22Rv1 (cell line): ENCODE measurements around the gene ZNF106.

Experiments
- H3K27ac ChIP-seq: fragments of 450-650 bp; 2 replicates; pipeline ENCODE4 v1.5.1; 2017
- CTCF ChIP-seq: fragments of 450-650 bp; IDR thresholded peaks from 2 replicates; pipeline ENCODE4 v1.5.1; 2017; ENCODE audit warnings: mild to moderate bottlenecking
- ZFX ChIP-seq: fragments of 450-650 bp; IDR thresholded peaks from 2 replicates; pipeline ENCODE4 v1.6.1; 2017; ENCODE audit warnings: antibody characterized with exemption, borderline replicate concordance

Gene ZNF106

GRCh38 chr15:42378011-42378410, 112.9 kb downstream of the ZNF106 start:
- TF ChIP-seq CTCF (no peak), ZFX (no peak)
- H3K27ac ChIP-seq, result no peak overlapping the region

GRCh38 chr15:42375941-42376340, 115.0 kb downstream of the ZNF106 start:
- TF ChIP-seq ZFX, result no peak
- TF ChIP-seq CTCF, result no peak
- H3K27ac ChIP-seq, result no peak overlapping the region

- TF ChIP-seq ZFX, result no peak
- no peak for TF ChIP-seq CTCF
Measured at GRCh38 chr15:42375252-42375651, 115.7 kb downstream of the ZNF106 start.

GRCh38 chr15:42374810-42375209, 116.1 kb downstream of the ZNF106 start:
- no peak overlapping the region for H3K27ac ChIP-seq
- TF ChIP-seq ZFX (no peak), CTCF (no peak)

More at GRCh38 chr15:42375252-42375651, 115.7 kb downstream of the ZNF106 start:
- no peak overlapping the region for H3K27ac ChIP-seq

GRCh38 chr15:42373936-42374335, 117.0 kb downstream of the ZNF106 start:
- TF ChIP-seq CTCF, result no peak
- TF ChIP-seq ZFX, result no peak
- no peak overlapping the region for H3K27ac ChIP-seq

- H3K27ac ChIP-seq, result no peak overlapping the region
- TF ChIP-seq ZFX, result no peak
- no peak for TF ChIP-seq CTCF
Measured at GRCh38 chr15:42373274-42373673, 117.7 kb downstream of the ZNF106 start.

GRCh38 chr15:42371096-42371495, 119.8 kb downstream of the ZNF106 start:
- H3K27ac ChIP-seq, result no peak overlapping the region
- TF ChIP-seq CTCF (peak; percentile 23; the same call in 1 of the 2 replicates), ZFX (no peak)
